ENCODE results near the gene ZMPSTE24.

The ZMPSTE24 gene

DNA sequence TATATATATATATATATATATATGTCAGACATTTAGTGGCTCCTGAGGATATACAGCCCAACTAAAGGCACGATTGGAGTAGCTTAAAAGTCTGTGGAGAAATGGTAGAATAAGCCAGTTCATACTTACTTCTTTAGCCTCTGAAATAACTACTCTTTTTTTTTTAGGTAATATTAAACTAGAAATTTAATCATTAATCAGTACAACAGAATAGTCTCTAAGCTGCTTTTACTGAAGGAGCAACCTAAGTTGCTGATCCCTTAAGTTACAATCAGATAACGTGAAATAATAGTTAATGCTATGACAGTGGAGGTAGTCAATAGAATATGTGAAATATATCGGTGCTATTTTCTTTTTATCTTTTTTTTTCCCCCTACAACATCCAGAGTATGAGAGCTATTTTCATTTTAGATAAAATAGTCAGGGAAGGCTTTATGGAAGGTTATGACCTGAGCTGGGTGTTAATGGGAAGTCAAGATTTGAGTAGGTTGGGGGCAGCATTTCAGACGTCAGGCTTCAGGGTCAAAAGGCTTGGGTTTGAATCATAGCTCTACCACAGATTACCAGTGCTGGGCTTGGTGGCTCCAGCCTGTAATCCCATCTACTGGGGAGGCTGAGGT, 15.6 kb downstream of the ZMPSTE24 start:
- H3K27me3 Mint-ChIP-seq = no peaks in the 10 kb centered on the region
- H3K27ac Mint-ChIP-seq = no peak overlapping the region
- no peak for ATAC-seq
- DNase-seq = no peak
- no peak overlapping the region for H3K4me3 Mint-ChIP-seq
- no peaks in the 10 kb centered on the region for H3K9me3 Mint-ChIP-seq
- H3K4me1 Mint-ChIP-seq = peaks cover 21% of the 10 kb centered on the region

DNA sequence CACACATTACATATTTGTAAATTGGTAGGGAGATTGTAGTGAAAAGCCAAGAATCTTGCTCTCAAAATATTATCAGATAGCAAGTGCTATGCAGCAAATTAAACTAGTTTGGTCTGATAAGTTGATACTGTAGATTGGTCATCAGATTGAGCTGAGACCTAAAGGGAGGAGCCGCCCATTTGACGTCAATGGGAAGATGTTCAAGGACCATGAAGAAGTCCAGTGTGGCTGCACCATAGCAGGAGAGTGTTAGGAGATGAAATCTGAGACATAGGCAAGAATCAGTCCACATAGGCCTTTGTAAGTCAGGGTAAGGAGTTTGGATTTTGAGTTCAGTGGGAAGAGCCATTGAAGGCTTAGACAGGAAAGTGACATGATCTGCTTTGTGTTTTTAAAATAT, 16.3 kb downstream of the ZMPSTE24 start:
- ATAC-seq = no peak
- DNase-seq = no peak
- H3K4me1 Mint-ChIP-seq = peaks cover 21% of the 10 kb centered on the region
- H3K9me3 Mint-ChIP-seq = no peaks in the 10 kb centered on the region
- no peaks in the 10 kb centered on the region for H3K27me3 Mint-ChIP-seq
- H3K27ac Mint-ChIP-seq = peak overlapping the region in 1 of 2 donors; percentile 15
- H3K4me3 Mint-ChIP-seq = no peak overlapping the region

DNA sequence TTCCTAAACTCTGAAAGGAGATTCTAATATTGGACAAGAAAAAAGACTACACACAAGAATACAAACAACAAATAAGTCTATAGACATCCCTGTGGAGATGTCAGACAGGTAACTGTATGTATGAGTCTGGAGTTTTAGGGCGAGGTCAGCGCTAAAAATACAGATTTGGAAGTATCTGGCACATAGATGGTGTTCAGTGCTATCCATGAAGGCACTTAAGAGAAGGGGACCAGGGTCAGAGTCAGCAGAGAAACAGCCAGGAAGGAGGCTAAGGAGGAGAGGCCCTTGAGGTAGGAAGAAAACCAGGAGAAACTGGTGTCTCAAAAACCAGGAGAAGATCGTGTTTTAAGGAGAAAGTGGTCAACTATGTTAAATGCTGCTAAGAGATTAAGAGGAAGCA, 18.1 kb downstream of the ZMPSTE24 start:
- ATAC-seq (no peak), DNase-seq (no peak)
- Mint-ChIP-seq H3K4me3 (no peak overlapping the region), H3K4me1 (peaks cover 10% of the 10 kb centered on the region), H3K9me3 (no peaks in the 10 kb centered on the region), H3K27me3 (no peaks in the 10 kb centered on the region), H3K27ac (no peak overlapping the region)

DNA sequence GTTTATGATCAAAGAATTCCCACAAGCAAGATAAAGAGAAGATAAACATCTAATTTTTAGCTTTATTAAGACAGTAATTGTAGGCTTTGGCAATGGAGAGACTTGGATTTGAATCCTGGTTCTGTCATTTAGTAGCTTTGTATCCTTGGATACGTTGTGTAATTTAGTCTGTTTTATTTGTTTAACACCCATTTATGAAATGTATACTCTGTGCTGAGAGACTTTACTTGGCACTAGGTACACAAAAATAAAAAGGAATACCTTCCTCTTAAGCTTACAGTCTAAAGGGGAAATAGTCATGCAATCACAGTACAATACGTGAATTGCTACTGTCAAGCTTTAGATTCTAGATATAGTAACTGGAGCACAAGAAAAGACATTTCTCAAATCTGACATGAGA, 23.8 kb downstream of the ZMPSTE24 start:
- no peak for ATAC-seq
- Mint-ChIP-seq H3K27me3 (no peaks in the 10 kb centered on the region), H3K9me3 (no peaks in the 10 kb centered on the region), H3K4me1 (no peaks in the 10 kb centered on the region), H3K4me3 (no peak overlapping the region), H3K27ac (no peak overlapping the region)
- DNase-seq = no peak

DNA sequence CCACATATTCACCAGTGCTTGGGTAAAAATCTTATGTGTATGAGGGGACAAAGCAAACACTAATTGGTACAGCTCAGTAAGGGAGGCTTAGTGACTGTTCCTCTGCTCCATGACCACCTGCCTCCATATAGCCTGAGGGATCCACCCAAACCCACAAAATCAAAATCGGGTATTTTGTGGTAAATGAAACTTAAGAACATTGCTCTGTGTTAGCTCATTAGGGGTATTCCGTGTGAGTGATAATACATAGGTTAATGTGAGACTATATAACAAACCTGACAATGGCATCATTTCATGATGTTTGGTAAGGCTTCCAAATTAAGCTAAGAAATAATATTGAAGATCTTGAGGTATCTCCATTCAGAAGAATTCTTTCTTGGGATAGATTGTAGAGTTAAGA, 33.3 kb downstream of the ZMPSTE24 start:
- no peaks in the 10 kb centered on the region for H3K9me3 Mint-ChIP-seq
- peak overlapping the region; percentile 13 to 94 for H3K27ac Mint-ChIP-seq
- H3K27me3 Mint-ChIP-seq = no peaks in the 10 kb centered on the region
- no peak overlapping the region for H3K4me3 Mint-ChIP-seq
- H3K4me1 Mint-ChIP-seq = peaks cover 6% of the 10 kb centered on the region
- ATAC-seq (peak; percentile 66), DNase-seq (no peak)

DNA sequence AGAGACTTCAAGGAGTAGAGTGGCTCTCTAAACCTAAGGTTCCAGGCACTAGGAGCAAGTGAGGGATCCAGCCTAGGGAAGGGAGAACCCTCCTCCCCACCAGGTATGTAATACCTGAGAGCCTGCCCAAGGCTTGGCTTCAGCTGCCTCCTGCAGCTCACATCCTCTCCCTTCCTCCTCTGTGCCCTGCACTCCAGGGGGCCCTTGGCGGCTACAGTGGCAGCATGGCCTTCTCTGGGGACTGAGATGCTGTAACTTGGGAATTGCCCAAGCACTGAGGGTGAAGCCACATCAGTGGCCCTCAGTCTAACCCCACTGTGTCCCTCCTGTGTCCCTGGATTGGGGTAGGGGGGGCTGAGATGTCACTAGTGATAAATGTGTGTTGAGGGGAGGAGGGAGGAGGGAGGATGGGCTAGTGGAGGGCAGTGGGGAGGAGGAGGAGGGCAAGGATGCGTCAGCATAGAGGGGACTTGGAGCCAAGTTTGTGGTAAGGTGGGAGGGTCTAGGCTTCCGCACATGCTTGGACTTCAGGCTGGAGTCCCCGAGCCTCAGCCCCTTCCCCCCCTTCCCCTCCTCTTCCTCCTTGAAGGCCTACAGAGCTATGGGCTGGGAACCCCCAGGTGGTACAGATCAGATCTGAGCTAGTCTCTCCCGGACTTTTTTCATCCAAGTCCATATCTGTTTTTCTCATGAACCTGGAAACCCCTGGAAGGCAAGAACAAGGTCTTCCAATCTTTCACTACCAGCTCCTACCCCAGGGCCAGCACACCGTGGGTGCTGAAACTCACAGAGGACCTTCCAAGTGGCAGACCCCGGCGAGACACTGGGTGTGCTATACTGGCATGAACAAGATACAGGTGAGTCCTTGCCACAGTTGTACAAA, 41.6 kb downstream of the ZMPSTE24 start:
- H3K4me1 Mint-ChIP-seq = no peaks in the 10 kb centered on the region
- H3K4me3 Mint-ChIP-seq = no peak overlapping the region
- H3K27me3 Mint-ChIP-seq = no peaks in the 10 kb centered on the region
- ATAC-seq (no peak), DNase-seq (no peak)
- H3K9me3 Mint-ChIP-seq = no peaks in the 10 kb centered on the region
- peak overlapping the region in 1 of 2 donors; percentile 8 for H3K27ac Mint-ChIP-seq

DNA sequence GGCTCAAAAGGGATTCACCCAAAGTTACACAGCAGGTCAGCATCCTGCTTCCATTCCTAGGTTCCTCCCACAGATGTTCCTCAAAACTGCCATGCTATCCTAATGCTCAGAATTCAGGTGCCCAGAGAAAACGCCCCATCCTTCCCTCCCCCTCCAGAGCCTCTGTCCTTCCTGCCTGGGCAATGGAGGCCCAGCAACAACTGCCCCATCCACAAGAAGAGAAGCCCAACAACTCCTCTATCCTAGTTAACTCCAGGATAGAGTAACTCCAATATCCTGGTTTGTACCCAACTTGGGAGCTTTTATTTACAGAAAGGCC, 42.2 kb downstream of the ZMPSTE24 start:
- Mint-ChIP-seq H3K4me1 (no peaks in the 10 kb centered on the region), H3K9me3 (no peaks in the 10 kb centered on the region), H3K27ac (peak overlapping the region; percentile 13 to 56), H3K27me3 (no peaks in the 10 kb centered on the region), H3K4me3 (no peak overlapping the region)
- DNase-seq (no peak), ATAC-seq (no peak)

DNA sequence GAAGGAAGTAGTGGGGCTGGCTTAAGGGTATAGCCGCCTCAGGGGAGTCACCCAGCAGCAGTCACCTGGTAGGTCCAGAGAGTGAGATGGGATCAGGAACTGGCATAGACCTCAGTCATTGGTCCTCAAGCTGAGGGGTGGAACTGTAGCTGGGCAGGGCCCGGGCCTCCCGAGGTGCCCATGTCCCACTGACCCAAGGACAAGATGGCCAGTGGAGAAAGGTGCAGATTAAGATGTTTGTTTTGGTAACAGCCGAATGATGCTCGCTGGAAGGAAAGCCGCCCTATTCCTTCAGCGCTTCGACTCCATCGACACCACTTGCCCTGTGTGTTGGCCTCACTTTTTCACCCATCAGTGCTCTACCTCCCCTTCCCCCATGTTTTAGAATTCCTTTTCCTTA, 42.6 kb downstream of the ZMPSTE24 start:
- no peak for ATAC-seq

DNA sequence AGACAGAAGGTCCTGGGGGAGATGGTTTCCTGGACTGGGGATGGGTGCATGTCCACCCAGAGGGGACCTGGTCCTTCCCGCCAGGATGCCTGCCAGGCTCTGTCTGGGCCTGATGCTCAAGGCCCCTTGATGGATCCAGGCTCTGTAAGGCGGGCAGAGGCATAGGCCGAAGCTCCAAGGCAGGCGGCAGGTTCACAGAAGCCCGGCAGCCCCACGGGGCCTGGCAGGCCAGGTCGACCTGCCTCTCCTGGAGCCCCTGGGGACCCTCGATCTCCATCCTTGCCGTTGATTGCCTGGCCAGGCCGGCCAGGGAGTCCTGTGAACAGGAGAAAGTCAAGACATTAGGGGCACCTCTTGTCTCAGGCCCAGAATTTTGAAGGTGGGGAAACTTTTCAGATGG, 43.0 kb downstream of the ZMPSTE24 start:
- H3K4me3 Mint-ChIP-seq = no peak overlapping the region
- no peaks in the 10 kb centered on the region for H3K9me3 Mint-ChIP-seq
- no peaks in the 10 kb centered on the region for H3K27me3 Mint-ChIP-seq
- H3K4me1 Mint-ChIP-seq = no peaks in the 10 kb centered on the region
- no peak for DNase-seq
- ATAC-seq = no peak
- H3K27ac Mint-ChIP-seq = no peak overlapping the region

More for the DNA sequence above, 42.6 kb downstream of the ZMPSTE24 start:
- H3K27ac Mint-ChIP-seq = peak overlapping the region in 1 of 2 donors; percentile 56
- no peaks in the 10 kb centered on the region for H3K4me1 Mint-ChIP-seq
- H3K27me3 Mint-ChIP-seq = no peaks in the 10 kb centered on the region
- H3K4me3 Mint-ChIP-seq = no peak overlapping the region
- H3K9me3 Mint-ChIP-seq = no peaks in the 10 kb centered on the region
- no peak for DNase-seq

DNA sequence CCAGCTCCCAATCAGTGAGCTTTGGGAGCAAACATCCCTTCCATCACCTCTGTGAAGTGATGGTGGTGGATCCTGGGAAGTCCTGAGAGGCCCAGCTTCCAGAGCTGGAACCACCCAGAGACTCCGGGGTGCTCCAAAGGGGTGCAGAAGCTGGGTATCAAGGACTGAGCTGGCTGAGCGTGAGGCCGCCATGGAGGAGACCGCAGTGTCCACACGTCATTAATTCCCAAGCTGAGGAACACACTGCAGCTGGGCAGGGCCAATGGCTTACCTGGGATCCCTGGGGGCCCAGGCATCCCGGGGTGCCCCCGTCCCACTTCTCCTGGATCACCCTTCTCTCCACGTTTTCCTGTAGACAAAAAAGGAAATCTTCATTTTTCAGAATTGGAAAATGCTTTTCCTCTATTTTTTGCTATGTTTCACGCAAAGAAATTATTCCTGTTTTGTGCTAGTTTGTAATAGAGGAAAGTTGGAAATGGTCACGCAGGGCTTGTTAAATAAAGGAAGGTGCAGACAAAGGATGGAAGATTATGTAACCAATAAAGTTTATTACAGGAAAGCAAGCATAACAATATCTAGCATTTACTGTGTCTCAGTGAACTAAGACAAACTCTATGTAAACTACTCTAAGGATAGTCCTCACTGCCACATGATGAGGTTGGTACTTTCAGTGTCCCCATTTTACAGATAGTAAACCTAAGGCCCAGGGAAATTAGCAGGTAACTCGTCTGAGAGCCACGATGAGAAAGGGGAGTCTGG, 43.7 kb downstream of the ZMPSTE24 start:
- H3K9me3 Mint-ChIP-seq = no peaks in the 10 kb centered on the region
- H3K27ac Mint-ChIP-seq = peak overlapping the region in 1 of 2 donors; percentile 75
- H3K4me3 Mint-ChIP-seq = no peak overlapping the region
- H3K4me1 Mint-ChIP-seq = no peaks in the 10 kb centered on the region
- DNase-seq (no peak), ATAC-seq (no peak)
- H3K27me3 Mint-ChIP-seq = no peaks in the 10 kb centered on the region

DNA sequence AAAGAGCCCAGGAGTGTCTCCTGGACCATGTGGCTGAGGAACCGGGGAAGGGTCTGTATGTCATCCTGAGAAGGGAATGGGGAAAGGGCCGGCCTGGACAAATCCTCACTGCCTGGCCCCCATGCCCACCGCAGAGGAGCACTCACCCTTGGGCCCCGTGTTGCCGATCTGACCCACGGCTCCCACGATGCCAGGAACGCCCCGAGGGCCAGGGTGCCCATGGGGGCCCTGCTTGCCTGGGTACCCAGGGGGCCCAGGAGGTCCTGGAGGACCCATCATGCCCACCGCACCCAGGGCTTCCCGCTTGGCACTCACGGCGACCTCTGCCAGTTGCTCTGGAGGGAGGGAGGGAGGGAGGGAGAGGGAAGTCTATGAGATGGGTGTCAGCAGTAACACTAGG, 44.4 kb downstream of the ZMPSTE24 start:
- ATAC-seq (no peak), DNase-seq (no peak)
- no peaks in the 10 kb centered on the region for H3K27me3 Mint-ChIP-seq

DNA sequence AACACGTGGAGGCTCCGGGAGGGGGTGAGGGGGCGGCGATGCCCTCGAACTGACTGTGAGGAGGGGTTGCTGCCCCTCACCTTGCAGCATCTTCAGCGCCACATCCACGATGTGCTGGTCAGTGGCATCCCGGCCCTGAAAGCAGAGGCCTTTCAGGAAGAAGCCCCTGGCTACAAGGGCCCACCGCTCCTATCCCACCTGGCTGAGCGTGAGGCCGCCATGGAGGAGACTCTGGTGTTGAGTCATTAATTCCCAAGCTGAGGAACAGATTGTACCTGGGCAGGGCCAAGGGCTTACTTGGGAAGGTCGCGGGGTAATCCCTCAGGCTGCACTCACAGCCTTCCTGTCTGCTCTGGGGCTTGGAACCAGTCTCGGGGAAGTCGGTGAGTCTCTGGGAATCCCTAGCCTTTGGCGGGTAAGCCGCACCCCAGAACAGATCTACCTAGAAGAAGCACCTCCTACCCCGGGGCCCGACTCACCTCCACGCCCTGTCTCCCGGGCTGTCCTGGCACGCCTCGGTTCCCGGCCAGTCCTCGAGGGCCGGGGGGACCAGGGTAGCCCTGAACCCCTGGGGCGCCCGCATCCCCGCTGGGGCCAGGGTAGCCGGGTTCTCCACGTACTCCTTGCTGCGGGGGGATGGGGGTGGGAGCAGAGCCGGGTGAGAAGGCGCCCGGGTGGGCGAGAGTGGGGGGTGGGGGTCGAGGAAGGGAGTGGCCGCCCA, 45.2 kb downstream of the ZMPSTE24 start:
- DNase-seq (no peak), ATAC-seq (peak; percentile 52)
- no peaks in the 10 kb centered on the region for H3K4me1 Mint-ChIP-seq
- H3K4me3 Mint-ChIP-seq = no peak overlapping the region
- H3K9me3 Mint-ChIP-seq = no peaks in the 10 kb centered on the region
- H3K27ac Mint-ChIP-seq = no peak overlapping the region
- H3K27me3 Mint-ChIP-seq = no peaks in the 10 kb centered on the region

More for the DNA sequence above, 44.4 kb downstream of the ZMPSTE24 start:
- no peaks in the 10 kb centered on the region for H3K4me1 Mint-ChIP-seq
- H3K4me3 Mint-ChIP-seq = no peak overlapping the region
- H3K27ac Mint-ChIP-seq = peak overlapping the region in 1 of 2 donors; percentile 75
- H3K9me3 Mint-ChIP-seq = no peaks in the 10 kb centered on the region

DNA sequence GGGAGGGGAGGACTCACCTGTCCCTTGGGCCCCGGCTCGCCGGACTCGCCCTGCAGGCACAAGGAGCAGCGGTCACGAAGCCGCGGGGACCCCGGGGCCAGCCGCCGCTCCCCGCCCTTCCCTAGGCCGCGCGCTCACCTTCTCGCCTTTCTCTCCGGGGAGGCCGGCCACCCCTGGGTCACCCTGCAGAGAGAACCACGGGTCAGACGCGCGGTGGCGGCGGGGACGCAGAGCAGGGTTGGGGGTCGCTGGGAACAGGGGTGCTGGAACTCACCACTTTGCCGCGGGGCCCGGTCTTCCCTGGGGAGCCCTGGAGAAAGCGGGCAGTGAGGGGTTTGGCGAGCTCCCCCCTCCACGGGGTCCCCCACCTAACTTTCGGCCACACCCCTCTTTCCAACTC, 45.8 kb downstream of the ZMPSTE24 start:
- H3K4me1 Mint-ChIP-seq = no peaks in the 10 kb centered on the region
- ATAC-seq = peak; percentile 44
- no peaks in the 10 kb centered on the region for H3K27me3 Mint-ChIP-seq
- H3K27ac Mint-ChIP-seq = no peak overlapping the region
- no peaks in the 10 kb centered on the region for H3K9me3 Mint-ChIP-seq
- H3K4me3 Mint-ChIP-seq = no peak overlapping the region
- DNase-seq = no peak

DNA sequence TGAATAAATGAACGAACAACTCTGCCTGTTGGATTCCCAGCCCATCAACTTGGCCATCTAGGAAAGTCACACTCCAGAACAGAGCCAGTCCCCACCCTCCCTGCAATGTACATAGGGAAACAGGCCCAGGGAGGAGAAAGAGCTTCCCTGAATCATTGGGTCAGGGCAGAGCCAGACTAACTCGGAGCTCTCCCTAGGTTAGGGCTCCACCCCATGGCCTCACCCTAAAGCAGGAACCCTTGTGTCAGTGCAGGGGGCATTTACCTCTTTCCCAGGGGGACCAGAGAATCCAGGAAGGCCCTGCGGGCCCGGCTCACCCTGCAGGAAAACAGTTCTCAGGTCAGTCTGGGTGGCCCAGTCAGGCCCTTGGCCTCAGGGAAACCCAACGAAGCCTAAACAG, 47.4 kb downstream of the ZMPSTE24 start:
- no peaks in the 10 kb centered on the region for H3K4me1 Mint-ChIP-seq
- H3K27me3 Mint-ChIP-seq = no peaks in the 10 kb centered on the region
- H3K4me3 Mint-ChIP-seq = no peak overlapping the region
- H3K9me3 Mint-ChIP-seq = no peaks in the 10 kb centered on the region
- ATAC-seq (no peak), DNase-seq (no peak)
- no peak overlapping the region for H3K27ac Mint-ChIP-seq

DNA sequence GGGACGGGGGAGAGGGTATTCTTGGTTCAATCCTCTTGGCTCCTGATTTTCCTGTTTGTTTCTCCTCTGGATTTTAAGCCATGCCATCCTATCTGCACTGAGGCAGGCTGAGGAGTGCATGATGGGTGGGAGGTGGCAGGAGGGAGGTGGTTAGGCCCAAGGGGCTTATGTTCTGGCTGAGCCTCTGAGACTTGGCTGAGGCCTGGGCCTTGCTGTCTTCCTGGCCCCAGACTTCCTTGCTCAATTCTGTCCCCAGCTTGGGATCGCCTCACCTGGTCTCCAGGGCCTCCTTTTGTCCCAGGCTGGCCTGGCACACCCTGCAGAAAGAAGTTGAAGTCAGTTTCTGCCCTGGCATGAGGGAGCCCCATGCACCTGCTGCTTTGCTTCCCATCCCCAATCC, 47.8 kb downstream of the ZMPSTE24 start:
- no peaks in the 10 kb centered on the region for H3K27me3 Mint-ChIP-seq
- H3K4me3 Mint-ChIP-seq = no peak overlapping the region
- no peak overlapping the region for H3K27ac Mint-ChIP-seq
- no peak for ATAC-seq
- H3K4me1 Mint-ChIP-seq = no peaks in the 10 kb centered on the region
- H3K9me3 Mint-ChIP-seq = no peaks in the 10 kb centered on the region
- no peak for DNase-seq

All from stimulated activated naive CD8-positive, alpha-beta T cell treated with anti-CD3 and anti-CD28 coated beads, Interleukin-15, amount 100 ng/mL, for 72 hours (primary cell).